SKM-1 (cell line): Measurements from ENCODE around the gene CHRNB2.

Experiments used
- DNase-seq: peaks from one replicate; lab custom pipeline; 2025; ENCODE audit not compliant: unreplicated experiment; lab: John Stamatoyannopoulos, UW

The CHRNB2 gene

GRCh38 chr1:154551474-154551873 lies 16.1 kb upstream of the CHRNB2 start:
- no peak for DNase-seq

DNA sequence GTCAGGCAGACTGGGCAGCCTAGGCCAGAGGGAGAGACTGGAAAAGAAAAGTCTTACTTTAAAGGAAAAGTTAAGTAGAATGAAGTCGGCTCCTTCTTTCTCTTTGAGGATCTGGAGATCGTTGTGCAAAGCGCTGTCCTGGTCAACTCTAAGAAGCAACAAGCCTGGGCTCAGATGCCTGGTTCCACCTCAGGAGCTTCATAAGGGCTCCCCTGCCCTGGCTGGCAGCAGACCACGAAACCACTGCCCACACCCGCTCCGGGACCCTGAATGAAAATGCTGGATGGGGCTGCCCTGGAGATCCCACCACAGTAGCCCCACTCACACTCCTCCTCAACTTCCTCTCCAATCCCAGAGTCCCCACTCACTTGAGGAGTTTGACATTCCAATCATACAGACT lies 15.5 kb upstream of the CHRNB2 start:
- DNase-seq: no peak

DNA sequence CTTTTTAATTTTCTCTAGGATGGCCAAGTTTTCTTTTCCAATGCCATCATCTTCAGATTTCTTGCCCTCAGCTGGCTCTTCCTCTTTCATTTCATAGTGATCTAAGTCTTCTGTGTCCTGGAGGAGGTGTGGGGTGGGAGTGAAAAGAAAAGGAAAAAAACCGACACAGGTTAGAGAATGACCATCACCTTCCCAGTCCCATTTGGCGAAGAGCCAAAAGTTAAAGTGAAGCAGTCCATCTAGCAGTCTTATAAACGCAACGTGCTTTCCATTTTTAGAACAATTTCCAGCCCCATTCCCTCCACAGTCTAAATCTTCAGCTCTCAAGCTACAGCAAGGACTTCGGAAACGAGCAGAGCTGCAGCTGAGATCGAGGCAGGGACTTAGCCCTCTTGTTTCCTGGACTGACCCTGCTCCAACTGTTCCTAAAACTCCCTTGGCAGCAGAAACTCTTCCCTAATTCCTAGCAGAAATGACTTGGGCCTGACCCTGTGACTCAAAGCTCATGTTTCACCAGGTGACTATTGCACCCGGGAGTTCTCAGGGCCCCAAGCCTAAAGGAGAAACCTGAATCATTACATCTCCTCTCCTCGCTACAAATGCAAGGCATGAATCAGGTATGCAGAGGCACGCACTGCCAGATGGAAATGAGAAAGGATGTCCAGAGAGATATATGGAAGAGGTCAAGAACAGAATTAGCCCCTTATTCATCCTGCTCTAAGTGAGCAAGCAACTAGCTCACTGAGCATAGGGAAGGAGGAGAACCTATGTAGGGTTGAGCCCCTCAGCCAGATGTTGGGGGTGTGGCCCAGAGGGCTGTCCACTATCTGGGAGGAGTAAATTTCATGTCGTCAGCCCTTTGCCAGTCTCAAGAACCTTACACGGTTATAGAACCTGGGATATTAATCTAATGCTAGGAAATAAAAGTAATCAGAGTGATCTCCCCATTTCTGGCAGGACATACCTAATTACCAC lies 14.2 kb upstream of the CHRNB2 start:
- no peak for DNase-seq

GRCh38 chr1:154556422-154556821 lies 11.2 kb upstream of the CHRNB2 start:
- no peak for DNase-seq

DNA sequence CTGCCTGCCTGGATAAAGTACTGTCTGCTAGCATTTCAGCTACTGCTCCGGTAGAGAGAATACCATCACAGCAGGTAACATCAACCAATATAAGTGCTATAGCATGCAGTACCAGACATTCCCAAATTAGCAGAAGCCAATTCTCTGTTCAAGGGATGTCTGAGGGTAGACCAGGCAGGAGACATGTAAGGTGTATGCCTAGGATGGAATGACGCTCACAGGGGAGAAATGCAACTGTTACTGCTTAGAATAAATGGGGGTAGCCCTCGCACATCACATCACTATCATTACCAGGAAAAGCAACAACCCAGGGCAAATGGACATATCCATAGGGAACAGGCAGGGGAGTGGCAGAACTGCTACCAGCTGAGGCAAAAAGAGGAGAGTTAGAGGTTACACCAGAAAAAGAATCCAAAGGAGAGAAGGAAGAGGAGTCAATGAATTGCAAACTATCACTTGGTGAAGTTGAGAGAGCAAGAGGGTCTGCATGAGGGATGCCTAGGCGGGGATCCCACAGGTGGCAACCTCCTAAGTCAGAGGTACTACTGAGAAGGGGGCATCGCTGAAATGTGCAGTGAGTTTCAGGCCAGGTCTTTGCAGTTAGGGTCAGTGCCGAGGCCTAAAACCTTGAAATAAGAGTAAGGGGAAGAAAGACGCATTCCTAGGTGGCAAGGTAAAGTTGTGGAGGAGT lies 10.2 kb upstream of the CHRNB2 start:
- no peak for DNase-seq

- no peak for DNase-seq
These were observed 9.4 kb upstream of the CHRNB2 start, which contains the start of gene UBE2Q1 for GRCh38 chr1:154557939-154558719. Gene UBE2Q1, minus strand, starts transcription at chr1:154558662. Its CDS starts 109 bp downstream, at chr1:154558553.

GRCh38 chr1:154558720-154559465 lies 8.7 kb upstream of the CHRNB2 start:
- peak; percentile 100 for DNase-seq

GRCh38 chr1:154559466-154560044 lies 8.0 kb upstream of the CHRNB2 start:
- DNase-seq: peak; percentile 84

- no peak for DNase-seq
These were observed 1.7 kb upstream of the CHRNB2 start for GRCh38 chr1:154565876-154566275.

GRCh38 chr1:154568157-154568815 lies 708 bp downstream of the CHRNB2 start:
- DNase-seq: no peak

GRCh38 chr1:154571244-154571963 lies 3.8 kb downstream of the CHRNB2 start:
- DNase-seq: no peak

DNA sequence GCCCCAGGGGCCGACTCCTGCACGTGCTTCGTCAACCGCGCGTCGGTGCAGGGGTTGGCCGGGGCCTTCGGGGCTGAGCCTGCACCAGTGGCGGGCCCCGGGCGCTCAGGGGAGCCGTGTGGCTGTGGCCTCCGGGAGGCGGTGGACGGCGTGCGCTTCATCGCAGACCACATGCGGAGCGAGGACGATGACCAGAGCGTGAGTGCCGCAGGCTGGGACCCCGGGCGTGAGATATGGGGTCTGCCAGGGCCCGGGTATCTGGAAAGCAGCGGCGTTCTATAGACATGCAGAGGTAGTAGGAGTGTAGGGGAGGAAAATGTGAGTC lies 4.3 kb downstream of the CHRNB2 start:
- DNase-seq: no peak

- no peak for DNase-seq
These were observed 5.0 kb downstream of the CHRNB2 start for GRCh38 chr1:154572468-154573167.

DNA sequence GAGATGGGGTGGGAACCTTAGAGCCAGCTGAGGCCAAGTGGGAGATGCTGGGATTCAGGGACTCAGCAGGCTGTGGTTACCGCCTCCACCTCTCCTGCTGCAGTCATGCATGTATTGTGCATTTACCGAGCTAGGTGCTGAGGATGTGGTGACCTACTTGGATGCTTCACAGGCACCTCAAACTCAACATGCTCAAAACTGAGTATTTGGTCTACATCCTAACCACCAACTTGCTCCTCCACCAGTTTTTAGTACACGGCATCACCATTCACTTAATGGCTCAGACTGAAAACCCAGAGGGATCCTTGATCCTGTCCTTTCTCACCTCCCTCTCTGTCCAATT lies 5.6 kb downstream of the CHRNB2 start:
- no peak for DNase-seq

GRCh38 chr1:154574716-154575115 lies 7.1 kb downstream of the CHRNB2 start:
- no peak for DNase-seq

- no peak for DNase-seq
These were observed 7.8 kb downstream of the CHRNB2 start for GRCh38 chr1:154575147-154575927.

DNA sequence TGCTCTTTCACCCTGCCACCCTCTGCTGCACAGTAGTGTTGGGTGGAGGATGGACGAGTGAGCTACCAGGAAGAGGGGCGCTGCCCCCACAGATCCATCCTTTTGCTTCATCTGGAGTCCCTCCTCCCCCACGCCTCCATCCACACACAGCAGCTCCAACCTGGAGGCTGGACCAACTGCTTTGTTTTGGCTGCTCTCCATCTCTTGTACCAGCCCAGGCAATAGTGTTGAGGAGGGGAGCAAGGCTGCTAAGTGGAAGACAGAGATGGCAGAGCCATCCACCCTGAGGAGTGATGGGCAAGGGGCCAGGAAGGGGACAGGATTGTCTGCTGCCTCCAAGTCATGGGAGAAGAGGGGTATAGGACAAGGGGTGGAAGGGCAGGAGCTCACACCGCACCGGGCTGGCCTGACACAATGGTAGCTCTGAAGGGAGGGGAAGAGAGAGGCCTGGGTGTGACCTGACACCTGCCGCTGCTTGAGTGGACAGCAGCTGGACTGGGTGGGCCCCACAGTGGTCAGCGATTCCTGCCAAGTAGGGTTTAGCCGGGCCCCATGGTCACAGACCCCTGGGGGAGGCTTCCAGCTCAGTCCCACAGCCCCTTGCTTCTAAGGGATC lies 8.5 kb downstream of the CHRNB2 start:
- no peak for DNase-seq
